NCI-H128 (cell line): ENCODE data around the gene PFKP.

Experiments used
- DNase-seq: peaks from one replicate; lab custom pipeline; 2025; ENCODE audit not compliant: unreplicated experiment; lab: John Stamatoyannopoulos, UW

PFKP gene

DNA sequence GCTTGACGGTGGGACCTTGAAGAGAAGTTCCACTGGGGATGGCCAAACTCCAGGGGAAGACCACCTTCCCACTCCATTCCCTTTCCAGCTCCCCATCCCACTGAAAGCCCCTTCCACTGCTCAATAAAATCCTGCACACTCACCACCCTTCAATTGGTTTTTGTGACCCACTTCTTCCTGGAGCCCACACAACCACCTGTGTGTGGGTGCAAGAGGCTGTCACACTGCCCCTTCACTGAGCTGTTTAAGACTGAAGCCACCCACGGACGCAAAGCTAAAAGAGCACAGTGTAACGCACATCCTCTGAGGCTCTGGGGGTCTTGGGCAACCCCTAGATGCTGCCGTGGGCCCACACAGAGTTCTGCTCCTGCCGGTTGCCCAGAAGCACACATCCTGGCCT lies 118.0 kb downstream of the PFKP start:
- no peak for DNase-seq

DNA sequence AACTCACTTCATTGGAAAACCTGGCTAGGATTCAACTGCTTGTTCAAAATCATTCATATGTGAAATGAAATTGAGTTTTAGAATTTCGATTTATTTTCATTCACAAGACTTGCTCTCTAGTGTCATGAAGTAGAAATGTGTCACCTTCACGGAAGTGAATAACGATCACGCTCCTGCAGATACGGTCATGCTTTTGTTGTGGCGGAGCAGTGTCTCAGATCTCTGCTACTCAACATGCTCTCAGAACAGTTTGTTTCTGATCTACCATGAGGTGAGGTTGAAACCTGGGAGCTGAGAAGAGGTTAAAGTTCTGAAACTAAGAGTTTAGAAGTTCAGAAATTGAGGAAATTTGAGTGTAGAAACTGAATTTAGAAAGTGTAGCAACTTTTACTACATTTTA lies 119.0 kb downstream of the PFKP start:
- no peak for DNase-seq
